K562 (cell line): Measurements from ENCODE around the gene CRELD2. TPM values are rescaled to one million over a fixed set of nuclear protein-coding genes. Genes with fewer than 3 reads are reported as not detected.

Experiments
- ADNP ChIP-seq: fragments of 200-800 bp; sonication (Bioruptor generic); IDR thresholded peaks from 2 replicates; pipeline ENCODE4 v1.6.1; 2016; ENCODE audit warnings: missing genetic modification characterization, missing compliant biosample characterization
- ATF1 ChIP-seq, 2 experiments: fragments of 450-650 bp in 1 of 2; IDR thresholded peaks; 2 replicates each; pipeline ENCODE4 v1.6.1; 2016; ENCODE audit warnings: missing compliant biosample characterization in 1 of 2, missing genetic modification characterization in 1 of 2
- CBX3 ChIP-seq, 2 experiments: IDR thresholded peaks; 1 replicate in 1 of 2; 2 replicates in 1 of 2; pipeline ENCODE4 v1.6.1; 2012; ENCODE audit warnings: inconsistent platforms in 2 of 2, low read length in 2 of 2, borderline replicate concordance in 1 of 2, control low read depth in 1 of 2
- EGR1 ChIP-seq: fragments of 450-650 bp; conservative IDR thresholded peaks from 2 replicates; pipeline ENCODE4 v1.6.1; 2017; ENCODE audit warnings: mild to moderate bottlenecking
- ETV6 ChIP-seq, 3 experiments: fragments of 150-350 bp in 1 of 3; sonication (generic) in 1 of 3; formaldehyde crosslinking in 1 of 3; IDR thresholded peaks; 2 replicates each; pipeline versions ENCODE4 v1.6.1 to v1.8.0; 2014 to 2022; ENCODE audit warnings: borderline replicate concordance in 2 of 3, low read depth in 2 of 3, antibody characterized with exemption in 1 of 3, low read length in 1 of 3, mild to moderate bottlenecking in 1 of 3, missing genetic modification reagents in 1 of 3
- HDAC3 ChIP-seq: fragments of 450-650 bp; IDR thresholded peaks from 2 replicates; pipeline ENCODE4 v1.6.1; 2018; ENCODE audit warnings: borderline replicate concordance, mild to moderate bottlenecking, moderate library complexity; ENCODE audit not compliant: partially characterized antibody
- ID3 ChIP-seq, 2 experiments: fragments of 250-450 bp in 1 of 2; fragments of 450-650 bp in 1 of 2; sonication (Bioruptor Pico) in 1 of 2; IDR thresholded peaks; 2 replicates each; pipeline versions ENCODE4 v1.6.1 to v1.8.0; 2016 to 2021; ENCODE audit warnings: mild to moderate bottlenecking in 2 of 2, moderate library complexity in 2 of 2, missing compliant biosample characterization in 1 of 2, missing genetic modification characterization in 1 of 2
- ILK ChIP-seq: fragments of 450-650 bp; IDR thresholded peaks from 2 replicates; pipeline ENCODE4 v1.6.1; 2016; ENCODE audit warnings: missing genetic modification characterization, low read depth, mild to moderate bottlenecking, missing compliant biosample characterization, moderate library complexity, borderline replicate concordance
- KAT8 ChIP-seq: fragments of 450-650 bp; IDR thresholded peaks from 2 replicates; pipeline ENCODE4 v1.6.1; 2016; ENCODE audit warnings: low read depth, mild to moderate bottlenecking
- PRPF4 ChIP-seq: fragments of 200-400 bp; formaldehyde crosslinking; IDR thresholded peaks from one replicate; pipeline ENCODE4 v1.6.1; 2017; ENCODE audit warnings: low read length, low read depth, mild to moderate bottlenecking; ENCODE audit not compliant: insufficient read depth, poor library complexity, severe bottlenecking
- RBM34 ChIP-seq: fragments of 200-400 bp; formaldehyde crosslinking; IDR thresholded peaks from 2 replicates; pipeline ENCODE4 v1.6.1; 2018; ENCODE audit warnings: low read length, borderline replicate concordance; ENCODE audit not compliant: insufficient read depth
- RERE ChIP-seq: sonication (generic); formaldehyde crosslinking; IDR thresholded peaks from 2 replicates; pipeline ENCODE4 v1.8.0; 2023; ENCODE audit warnings: missing genetic modification reagents, mild to moderate bottlenecking, borderline replicate concordance
- SMARCA5 ChIP-seq: fragments of 450-650 bp; IDR thresholded peaks from 2 replicates; pipeline ENCODE4 v1.6.1; 2016
- TEAD1 ChIP-seq, 2 experiments: fragments of 450-650 bp in 1 of 2; sonication (generic) in 1 of 2; formaldehyde crosslinking; IDR thresholded peaks; 2 replicates each; pipeline versions ENCODE4 v1.4.0 to v1.8.0; 2020 to 2022; ENCODE audit warnings: mild to moderate bottlenecking in 2 of 2, missing genetic modification reagents in 1 of 2
- ZC3H4 ChIP-seq: sonication (generic); formaldehyde crosslinking; IDR thresholded peaks from 2 replicates; pipeline ENCODE4 v1.9.0; 2021; ENCODE audit warnings: missing genetic modification reagents, borderline replicate concordance
- ZNF133 ChIP-seq: fragments of 250-450 bp; sonication (Bioruptor Pico); IDR thresholded peaks from 2 replicates; pipeline ENCODE4 v1.4.0; 2020; ENCODE audit warnings: mild to moderate bottlenecking
- ZNF280A ChIP-seq: fragments of 450-650 bp; IDR thresholded peaks from 2 replicates; pipeline ENCODE4 v1.6.1; 2018; ENCODE audit warnings: mild to moderate bottlenecking, low read depth; ENCODE audit not compliant: partially characterized antibody
- polyA plus RNA-seq, 8 experiments: library from polyadenylated mRNA; depleted of rRNA in 4 of 8; stranded (reverse) in 5 of 8; unstranded in 3 of 8; fragments of >200 nt; fragmentation: Nextera tagmentation in 2 of 8; fragmentation: Illumina TruSeq in 1 of 8; extraction: Ambion mirVana in 2 of 8; extraction: Trizol in 1 of 8; gene quantifications; 2 replicates each; pipeline versions ENCODE4 v1.2.1 to v1.2.3, GENCODE V29; 2011 to 2014; ENCODE audit warnings: inconsistent platforms in 1 of 8, missing spikeins in 1 of 8
- total RNA-seq, 7 experiments: library from RNA; depleted of rRNA in 6 of 7; stranded (reverse); fragments of >200 nt in 6 of 7; fragmentation: Illumina TruSeq in 2 of 7; extraction: Trizol in 2 of 7; gene quantifications; 2 replicates each; pipeline versions ENCODE4 v1.2.1 to v1.2.3, GENCODE V29; 2011 to 2021; ENCODE audit warnings: low replicate concordance in 1 of 7

The CRELD2 gene
- total and polyA plus RNA-seq, 9 of the 15 experiments (the other 6 are each of a cell fraction or from before 2014, with no cell fraction given): 0.96 to 25.3 (median 8.8) TPM

GRCh38 chr22:49973018-49973961, 54.9 kb downstream of the CRELD2 start (continued):
- TF ChIP-seq RERE (CRISPR knock-in tag) (no peak), HDAC3 (no peak), CBX3 (IDR thresholded peaks at IDR 0.05; ENCODE audit: borderline replicate concordance in 1 of 2, low read length in 2 of 2) (0 out of 3 replicates have a peak, but pooled peaks of 1 of the 2 experiments have one; percentile 9), ZNF280A (peak; percentile 21), EGR1 (no peak), ZNF133 (no peak), ILK (tag) (no peak), ADNP (tag) (peak; percentile 42; the same call in 1 of the 2 replicates), ETV6 (IDR thresholded peaks at IDR 0.05; ENCODE audit: borderline replicate concordance in 1 of 2, low read depth in 2 of 2, low read length in 1 of 2) (no peak), ETV6 (CRISPR knock-in tag; IDR thresholded peaks at IDR 0.05; ENCODE audit: borderline replicate concordance) (no peak), ATF1 (CRISPR knock-in tag; IDR thresholded peaks at IDR 0.05) (no peak), ATF1 (tag; IDR thresholded peaks at IDR 0.05) (no peak), KAT8 (no peak), ID3 (CRISPR knock-in tag; IDR thresholded peaks at IDR 0.05) (no peak), ID3 (tag; IDR thresholded peaks at IDR 0.05) (no peak), PRPF4 (no peak), ZC3H4 (no peak), SMARCA5 (peak; percentile 59; the same call in 1 of the 2 replicates), RBM34 (no peak), TEAD1 (CRISPR knock-in tag; IDR thresholded peaks at IDR 0.05) (no peak)
